ENCODE measurements around the gene ORM1. TPM values are rescaled to one million over a fixed set of nuclear protein-coding genes. Genes with fewer than 3 reads are reported as not detected.
A peak's percentile ranks its signal among the peaks of the same experiment; 100 is the strongest.

ORM1 gene
- total RNA-seq, 1 experiment from 2014 or later, result 4.4 TPM

- H3K4me3 Mint-ChIP-seq, result no peak overlapping the region
- Histone ChIP-seq H3K27me3 (ENCODE audit: insufficient read depth, low read length) (no peaks in the 10 kb centered on the region), H4K91ac (ENCODE audit: insufficient read length, low read depth, low read length) (no peak overlapping the region), H2BK20ac (ENCODE audit: low read depth, low read length, poor library complexity, severe bottlenecking) (no peak overlapping the region), H3K23ac (ENCODE audit: insufficient read length, low read depth, low read length) (no peak overlapping the region), H2AK5ac (ENCODE audit: insufficient read length, low read length) (no peak overlapping the region), H3K27ac (ENCODE audit: insufficient read length, low read depth, low read length) (no peak overlapping the region), H3K23me2 (ENCODE audit: insufficient read length, low read depth, low read length, poor library complexity, severe bottlenecking) (no peaks in the 10 kb centered on the region), H3K4ac (ENCODE audit: low read depth, low read length) (no peak overlapping the region), H3K18ac (ENCODE audit: insufficient read length, low read depth, low read length) (no peak overlapping the region), H2AFZ (ENCODE audit: low read length) (no peak overlapping the region), H3K4me1 (ENCODE audit: insufficient read depth, low read length) (no peaks in the 10 kb centered on the region), H2BK15ac (ENCODE audit: low read depth, low read length) (no peak overlapping the region), H3K9ac (ENCODE audit: extremely low read depth, insufficient read length, low read length) (no peak overlapping the region), H3K4me2 (ENCODE audit: insufficient read depth, insufficient read length, low read length) (no peak overlapping the region), H2BK5ac (ENCODE audit: insufficient read length, low read length) (no peak overlapping the region), H3K14ac (ENCODE audit: insufficient read depth, low read length) (no peak overlapping the region), H3K79me1 (ENCODE audit: insufficient read depth, low read depth, low read length, poor library complexity, severe bottlenecking) (no peaks in the 10 kb centered on the region), H3K79me2 (ENCODE audit: insufficient read depth, low read length) (no peaks in the 10 kb centered on the region), H4K5ac (ENCODE audit: insufficient read length, low read depth, low read length) (no peak overlapping the region), H4K20me1 (ENCODE audit: control insufficient read depth, insufficient read depth, insufficient read length) (no peaks in the 10 kb centered on the region), H2BK120ac (ENCODE audit: low read depth, low read length, poor library complexity, severe bottlenecking) (no peak overlapping the region), H3K9me3 (ENCODE audit: control insufficient read depth, low read depth, low read length) (no peaks in the 10 kb centered on the region), H4K8ac (replicated peaks; ENCODE audit: insufficient read length, low read depth, low read length) (no peak overlapping the region), H2BK12ac (ENCODE audit: insufficient read length, low read depth, low read length) (no peak overlapping the region), H3K56ac (ENCODE audit: insufficient read length, low read depth, low read length) (no peak overlapping the region), H3T11ph (ENCODE audit: low read length) (no peak overlapping the region)
- no peak overlapping the region for H3K27ac Mint-ChIP-seq
- peaks cover 0 to 9% (median 2%) of the 10 kb centered on the region in 3 experiments; a peak in 3 of 7 replicates for H3K36me3 Mint-ChIP-seq (ENCODE audit: insufficient read depth in 1 of 3, low read depth in 3 of 3)
- WGBS (ENCODE audit: extremely low coverage, insufficient read length, low lambda C conversion rate), result no CpG with 5 or more reads among the region's 10 CpGs
- H3K9me3 Mint-ChIP-seq, result no peaks in the 10 kb centered on the region; a peak in 1 of 5 replicates
- no peaks in the 10 kb centered on the region; the same call in 1 of the 2 replicates for H3K27me3 Mint-ChIP-seq (ENCODE audit: low read depth)
- peak; percentile 20 for DNase-seq
- peaks cover 4 to 13% of the 10 kb centered on the region in 2 experiments; a peak in 3 of 4 replicates for H3K4me1 Mint-ChIP-seq
- TF ChIP-seq CTCF (conservative IDR thresholded peaks at IDR 0.05), result no peak
Observed at GRCh38 chr9:114282104-114282485, 40.8 kb upstream of the ORM1 start.
